Endothelial cell of umbilical vein (primary cell): Measurements from ENCODE around the gene SLC9A9. TPM values are rescaled to one million over a fixed set of nuclear protein-coding genes. Genes with fewer than 3 reads are reported as not detected.

Experiments
- BruUV-seq: library from RNA; stranded (reverse); fragments of 400-500 nt; replicated peaks from 2 replicates; lab custom pipeline; 2021; lab: Mats Ljungman, UMichigan
- CTCF ChIA-PET: fragments of 300-600, 350-600 bp; sonication (Branson Sonifier 250); formaldehyde crosslinking; loops from one replicate; lab custom pipeline; 2021; ENCODE audit warnings: antibody characterized with exemption, inconsistent platforms; lab: Charles Lee
- POLR2A ChIA-PET: fragments of 300-600, 350-600 bp; sonication (Branson Sonifier 250); formaldehyde crosslinking; loops from one replicate; lab custom pipeline; 2021; ENCODE audit warnings: antibody characterized with exemption, inconsistent platforms; lab: Charles Lee
- DNase-seq: peaks from one replicate; pipeline ENCODE4 v3.0.0-alpha.2; 2011; ENCODE audit warnings: low read depth, low spot score
- FAIRE-seq: peaks from 2 replicates; lab custom pipeline; 2011; peaks lifted over from hg19 to GRCh38; lab: Jason Lieb, UNC
- H2AFZ ChIP-seq: 2 replicates; pipeline ENCODE4 v1.6.0; 2012; ENCODE audit warnings: low read depth, low read length, control low read depth, inconsistent platforms
- H3K27ac ChIP-seq: 2 replicates; pipeline ENCODE4 v1.5.1; 2011; ENCODE audit warnings: low read depth, mild to moderate bottlenecking, control low read depth, low read length, moderate library complexity; ENCODE audit not compliant: insufficient read depth
- H3K27me3 ChIP-seq, 2 experiments: 2 replicates each; pipeline versions ENCODE4 v1.6.0 to v1.6.1; 2011; ENCODE audit warnings: low read length in 2 of 2, mixed read lengths in 1 of 2; ENCODE audit not compliant: control insufficient read depth in 2 of 2, insufficient read depth in 2 of 2
- H3K36me3 ChIP-seq, 2 experiments: 2 replicates in 1 of 2; 3 replicates in 1 of 2; pipeline ENCODE4 v1.5.1; 2011; ENCODE audit warnings: low read length in 2 of 2, mild to moderate bottlenecking in 1 of 2, moderate library complexity in 1 of 2; ENCODE audit not compliant: control insufficient read depth in 2 of 2, insufficient read depth in 2 of 2; ENCODE audit errors: extremely low read depth in 1 of 2
- H3K4me1 ChIP-seq: 3 replicates; pipeline ENCODE4 v1.5.1; 2011; ENCODE audit warnings: mild to moderate bottlenecking, low read length; ENCODE audit not compliant: control insufficient read depth, insufficient read depth; ENCODE audit errors: extremely low read depth
- H3K4me2 ChIP-seq: 2 replicates; pipeline ENCODE4 v1.6.1; 2011; ENCODE audit warnings: low read length, control low read depth, mixed read lengths; ENCODE audit not compliant: insufficient read depth
- H3K4me3 ChIP-seq, 3 experiments: fragments of 200-600 bp in 1 of 3; sonication (generic), shearing (Covaris generic) in 1 of 3; replicated peaks in 1 of 3; 2 replicates each; pipeline ENCODE4 v1.5.1; 2011 to 2016; ENCODE audit warnings: control low read depth in 3 of 3, low read length in 3 of 3, mild to moderate bottlenecking in 2 of 3, inconsistent platforms in 1 of 3, low read depth in 1 of 3, moderate library complexity in 1 of 3; ENCODE audit not compliant: insufficient read depth in 1 of 3
- H3K79me2 ChIP-seq: 2 replicates; pipeline ENCODE4 v1.6.0; 2012; ENCODE audit warnings: low read length, inconsistent platforms; ENCODE audit not compliant: control insufficient read depth, insufficient read depth
- H3K9ac ChIP-seq: replicated peaks from 2 replicates; pipeline ENCODE3; 2011; ENCODE audit warnings: low read length, control low read depth; ENCODE audit not compliant: insufficient read depth; ENCODE audit errors: extremely low read depth
- H3K9me1 ChIP-seq: replicated peaks from 3 replicates; pipeline ENCODE4 v1.6.0; 2011; ENCODE audit warnings: mild to moderate bottlenecking, low read length; ENCODE audit not compliant: control insufficient read depth, insufficient read depth; ENCODE audit errors: extremely low read depth
- H3K9me3 ChIP-seq: replicated peaks from 2 replicates; pipeline ENCODE4 v1.5.1; 2012; ENCODE audit warnings: low read length, inconsistent platforms; ENCODE audit not compliant: control insufficient read depth, insufficient read depth
- H4K20me1 ChIP-seq: replicated peaks from 2 replicates; pipeline ENCODE3; 2011; ENCODE audit warnings: mild to moderate bottlenecking, low read length; ENCODE audit not compliant: control insufficient read depth, insufficient read depth; ENCODE audit errors: extremely low read depth
- EZH2 ChIP-seq: IDR thresholded peaks from 2 replicates; pipeline ENCODE4 v1.6.1; 2012; ENCODE audit warnings: borderline replicate concordance, low read depth, mild to moderate bottlenecking, moderate library complexity, low read length, inconsistent platforms; ENCODE audit not compliant: severe bottlenecking
- FOS ChIP-seq: IDR thresholded peaks from 2 replicates; pipeline ENCODE4 v1.6.1; 2011; ENCODE audit warnings: mild to moderate bottlenecking, low read length, moderate library complexity, borderline replicate concordance; ENCODE audit not compliant: insufficient read depth
- GATA2 ChIP-seq: IDR thresholded peaks from 2 replicates; pipeline ENCODE4 v1.7.0; 2011; ENCODE audit warnings: low read depth, mild to moderate bottlenecking, moderate library complexity, mixed read lengths, low read length; ENCODE audit not compliant: insufficient read length, insufficient read depth
- JUN ChIP-seq: IDR thresholded peaks from 2 replicates; pipeline ENCODE4 v1.6.1; 2011; ENCODE audit warnings: borderline replicate concordance, low read depth; ENCODE audit not compliant: insufficient read length, insufficient read depth
- MYC ChIP-seq: IDR thresholded peaks from one replicate; pipeline ENCODE4 v1.6.1; 2011; ENCODE audit warnings: mild to moderate bottlenecking, low read depth, low read length
- POLR2A ChIP-seq: IDR thresholded peaks from 2 replicates; pipeline ENCODE4 v1.6.1; 2012; ENCODE audit warnings: low read depth, mild to moderate bottlenecking, control low read depth, low read length
- POLR2AphosphoS5 ChIP-seq: IDR thresholded peaks from 2 replicates; pipeline ENCODE4 v1.6.1; 2012; ENCODE audit warnings: low read depth, mild to moderate bottlenecking, control low read depth, low read length, moderate library complexity; ENCODE audit not compliant: insufficient read depth
- dilution Hi-C: fragments of 300-500 bp; cut with MboI; formaldehyde crosslinking; loops from one replicate; pipeline ENCODE4 v1.15.0; 2019; ENCODE audit warnings: low sequenced_read_pairs; ENCODE audit not compliant: extremely low pct_ligation_motif_present
- intact Hi-C: fragments of 100-400 bp; cut with micrococcal nuclease; formaldehyde crosslinking; loops from one replicate; pipeline ENCODE4 v1.10.0; 2022
- polyA plus RNA-seq, 4 experiments: library from polyadenylated mRNA; depleted of rRNA in 3 of 4; stranded (reverse) in 3 of 4; unstranded in 1 of 4; fragments of >200 nt; gene quantifications; 2 replicates each; pipeline versions ENCODE4 v1.2.1 to v1.2.3, GENCODE V29; 2011 to 2012; ENCODE audit warnings: missing spikeins in 1 of 4
- total RNA-seq: library from RNA; stranded (reverse); gene quantifications from 2 replicates; pipeline ENCODE4 v1.2.3, GENCODE V29; 2021
- TF ChIP-seq, protein P1 (sequence below), 2 donors: IDR thresholded peaks; 1 replicate in 1 of 2; 2 replicates in 1 of 2; pipeline ENCODE4 v1.5.1; 2011; ENCODE audit warnings: low read length in 2 of 2, mild to moderate bottlenecking in 2 of 2, moderate library complexity in 2 of 2, control low read depth in 1 of 2, inconsistent platforms in 1 of 2, low read depth in 1 of 2; ENCODE audit not compliant: insufficient read depth in 1 of 2; ENCODE audit errors: extremely low read depth in 1 of 2
- TF ChIP-seq, protein P2 (sequence below): IDR thresholded peaks from 2 replicates; pipeline ENCODE4 v1.6.1; 2011; ENCODE audit not compliant: insufficient read depth, insufficient read length

Gene SLC9A9
- total and polyA plus RNA-seq, 2 donors (not counting 3 experiments of a cell fraction or from before 2014, with no cell fraction given): 1.5 to 1.8 TPM

GRCh38 chr3:143771258-143771657 is 77.0 kb downstream of the SLC9A9 start:
- peaks cover 3% of the 10 kb centered on the region for H3K4me1 ChIP-seq
- intact Hi-C loops: no loop called here
- no peak for DNase-seq

More at GRCh38 chr3:143771258-143771657, 77.0 kb downstream of the SLC9A9 start:
- no peak overlapping the region for H3K27ac ChIP-seq
- no peak overlapping the region for H2AFZ ChIP-seq
- dilution Hi-C loops: no loop called here
- no peak overlapping the region for H3K4me2 ChIP-seq
- CTCF ChIA-PET: no interaction called here
- H3K9me1 ChIP-seq: no peaks in the 10 kb centered on the region
- POLR2A ChIA-PET: no interaction called here
- no peaks in the 10 kb centered on the region for H3K79me2 ChIP-seq
- no peak for FAIRE-seq
- TF ChIP-seq FOS (no peak), POLR2A (no peak), POLR2AphosphoS5 (no peak), MYC (no peak), JUN (no peak), EZH2 (no peak), GATA2 (no peak)
- TF ChIP-seq, protein P1, sequence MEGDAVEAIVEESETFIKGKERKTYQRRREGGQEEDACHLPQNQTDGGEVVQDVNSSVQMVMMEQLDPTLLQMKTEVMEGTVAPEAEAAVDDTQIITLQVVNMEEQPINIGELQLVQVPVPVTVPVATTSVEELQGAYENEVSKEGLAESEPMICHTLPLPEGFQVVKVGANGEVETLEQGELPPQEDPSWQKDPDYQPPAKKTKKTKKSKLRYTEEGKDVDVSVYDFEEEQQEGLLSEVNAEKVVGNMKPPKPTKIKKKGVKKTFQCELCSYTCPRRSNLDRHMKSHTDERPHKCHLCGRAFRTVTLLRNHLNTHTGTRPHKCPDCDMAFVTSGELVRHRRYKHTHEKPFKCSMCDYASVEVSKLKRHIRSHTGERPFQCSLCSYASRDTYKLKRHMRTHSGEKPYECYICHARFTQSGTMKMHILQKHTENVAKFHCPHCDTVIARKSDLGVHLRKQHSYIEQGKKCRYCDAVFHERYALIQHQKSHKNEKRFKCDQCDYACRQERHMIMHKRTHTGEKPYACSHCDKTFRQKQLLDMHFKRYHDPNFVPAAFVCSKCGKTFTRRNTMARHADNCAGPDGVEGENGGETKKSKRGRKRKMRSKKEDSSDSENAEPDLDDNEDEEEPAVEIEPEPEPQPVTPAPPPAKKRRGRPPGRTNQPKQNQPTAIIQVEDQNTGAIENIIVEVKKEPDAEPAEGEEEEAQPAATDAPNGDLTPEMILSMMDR (IDR thresholded peaks at IDR 0.05; ENCODE audit: extremely low read depth in 1 of 2, insufficient read depth in 1 of 2, low read depth in 1 of 2, low read length in 2 of 2): no peak
- TF ChIP-seq, protein P2, sequence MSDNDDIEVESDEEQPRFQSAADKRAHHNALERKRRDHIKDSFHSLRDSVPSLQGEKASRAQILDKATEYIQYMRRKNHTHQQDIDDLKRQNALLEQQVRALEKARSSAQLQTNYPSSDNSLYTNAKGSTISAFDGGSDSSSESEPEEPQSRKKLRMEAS: no peak
- H3K36me3 ChIP-seq: no peaks in the 10 kb centered on the region
- no peaks in the 10 kb centered on the region for H3K9me3 ChIP-seq
- BruUV-seq: no TSS peak
- no peak overlapping the region for H3K9ac ChIP-seq
- no peak overlapping the region for H3K4me3 ChIP-seq
- H4K20me1 ChIP-seq: no peaks in the 10 kb centered on the region
- no peaks in the 10 kb centered on the region for H3K27me3 ChIP-seq
